Measurements from ENCODE around the gene MINAR2.

MINAR2 gene

GRCh38 chr5:129724647-129725046 lies 23.2 kb upstream of the MINAR2 start:
- Histone ChIP-seq H3K4me1 (ENCODE audit: insufficient read depth, insufficient read length) (no peaks in the 10 kb centered on the region), H3K9me3 (ENCODE audit: insufficient read depth, low read length) (no peaks in the 10 kb centered on the region), H3K27me3 (ENCODE audit: insufficient read depth, insufficient read length) (no peaks in the 10 kb centered on the region), H3K4me3 (ENCODE audit: insufficient read length, low read depth) (no peak overlapping the region), H3K36me3 (ENCODE audit: insufficient read depth, insufficient read length, low read length) (no peaks in the 10 kb centered on the region), H3K9ac (ENCODE audit: insufficient read length, low read depth) (no peak overlapping the region)
- TF ChIP-seq SUZ12 (IDR thresholded peaks at IDR 0.05; ENCODE audit: extremely low read depth, insufficient read depth, insufficient read length): no peak
- TF ChIP-seq YY1 (IDR thresholded peaks at IDR 0.05; ENCODE audit: insufficient read depth, insufficient read length): no peak
- no peak for TF ChIP-seq ZNF274 (IDR thresholded peaks at IDR 0.05; ENCODE audit: low read depth, low read length)
- no peak for DNase-seq (ENCODE audit: low read depth, low spot score)

GRCh38 chr5:129739773-129740172 lies 8.1 kb upstream of the MINAR2 start:
- Histone ChIP-seq H3K9ac (ENCODE audit: insufficient read length, low read depth) (no peak overlapping the region), H3K9me3 (ENCODE audit: insufficient read depth, low read length) (no peaks in the 10 kb centered on the region), H3K27me3 (ENCODE audit: insufficient read depth, insufficient read length) (no peaks in the 10 kb centered on the region), H3K4me1 (ENCODE audit: insufficient read depth, insufficient read length) (no peaks in the 10 kb centered on the region), H3K4me3 (ENCODE audit: insufficient read length, low read depth) (no peak overlapping the region), H3K36me3 (ENCODE audit: insufficient read depth, insufficient read length, low read length) (no peaks in the 10 kb centered on the region)
- TF ChIP-seq SUZ12 (IDR thresholded peaks at IDR 0.05; ENCODE audit: extremely low read depth, insufficient read depth, insufficient read length) (no peak), YY1 (IDR thresholded peaks at IDR 0.05; ENCODE audit: insufficient read depth, insufficient read length) (no peak), ZNF274 (IDR thresholded peaks at IDR 0.05; ENCODE audit: low read depth, low read length) (no peak)
- DNase-seq (ENCODE audit: low read depth, low spot score): no peak

GRCh38 chr5:129743541-129744187 lies 4.2 kb upstream of the MINAR2 start:
- H3K9ac ChIP-seq (ENCODE audit: insufficient read length, low read depth): no peak overlapping the region
- TF ChIP-seq YY1 (IDR thresholded peaks at IDR 0.05; ENCODE audit: insufficient read depth, insufficient read length) (no peak), SUZ12 (IDR thresholded peaks at IDR 0.05; ENCODE audit: extremely low read depth, insufficient read depth, insufficient read length) (no peak), ZNF274 (IDR thresholded peaks at IDR 0.05; ENCODE audit: low read depth, low read length) (no peak)
- no peaks in the 10 kb centered on the region for H3K36me3 ChIP-seq (ENCODE audit: insufficient read depth, insufficient read length, low read length)
- no peak overlapping the region for H3K4me3 ChIP-seq (ENCODE audit: insufficient read length, low read depth)
- H3K9me3 ChIP-seq (ENCODE audit: insufficient read depth, low read length): no peaks in the 10 kb centered on the region
- H3K4me1 ChIP-seq (ENCODE audit: insufficient read depth, insufficient read length): no peaks in the 10 kb centered on the region
- H3K27me3 ChIP-seq (ENCODE audit: insufficient read depth, insufficient read length): no peaks in the 10 kb centered on the region
- DNase-seq (ENCODE audit: low read depth, low spot score): no peak

GRCh38 chr5:129745997-129746396 lies 1.9 kb upstream of the MINAR2 start:
- H3K36me3 ChIP-seq (ENCODE audit: insufficient read depth, insufficient read length, low read length): no peaks in the 10 kb centered on the region
- H3K27me3 ChIP-seq (ENCODE audit: insufficient read depth, insufficient read length): no peaks in the 10 kb centered on the region
- H3K9me3 ChIP-seq (ENCODE audit: insufficient read depth, low read length): no peaks in the 10 kb centered on the region
- DNase-seq (ENCODE audit: low read depth, low spot score): no peak
- H3K4me1 ChIP-seq (ENCODE audit: insufficient read depth, insufficient read length): no peaks in the 10 kb centered on the region
- TF ChIP-seq YY1 (IDR thresholded peaks at IDR 0.05; ENCODE audit: insufficient read depth, insufficient read length) (no peak), ZNF274 (IDR thresholded peaks at IDR 0.05; ENCODE audit: low read depth, low read length) (no peak), SUZ12 (IDR thresholded peaks at IDR 0.05; ENCODE audit: extremely low read depth, insufficient read depth, insufficient read length) (no peak)
- H3K9ac ChIP-seq (ENCODE audit: insufficient read length, low read depth): no peak overlapping the region
- H3K4me3 ChIP-seq (ENCODE audit: insufficient read length, low read depth): no peak overlapping the region

- DNase-seq (ENCODE audit: low read depth, low spot score): no peak
- H3K27me3 ChIP-seq (ENCODE audit: insufficient read depth, insufficient read length): no peaks in the 10 kb centered on the region
- H3K9me3 ChIP-seq (ENCODE audit: insufficient read depth, low read length): no peaks in the 10 kb centered on the region
- no peak overlapping the region for H3K9ac ChIP-seq (ENCODE audit: insufficient read length, low read depth)
- no peaks in the 10 kb centered on the region for H3K4me1 ChIP-seq (ENCODE audit: insufficient read depth, insufficient read length)
- no peak overlapping the region for H3K4me3 ChIP-seq (ENCODE audit: insufficient read length, low read depth)
- H3K36me3 ChIP-seq (ENCODE audit: insufficient read depth, insufficient read length, low read length): no peaks in the 10 kb centered on the region
- TF ChIP-seq YY1 (IDR thresholded peaks at IDR 0.05; ENCODE audit: insufficient read depth, insufficient read length): no peak
Observed at GRCh38 chr5:129746876-129747275, 1.0 kb upstream of the MINAR2 start.

- H3K4me1 ChIP-seq (ENCODE audit: insufficient read depth, insufficient read length): no peaks in the 10 kb centered on the region
- no peak overlapping the region for H3K4me3 ChIP-seq (ENCODE audit: insufficient read length, low read depth)
- no peaks in the 10 kb centered on the region for H3K36me3 ChIP-seq (ENCODE audit: insufficient read depth, insufficient read length, low read length)
- H3K9ac ChIP-seq (ENCODE audit: insufficient read length, low read depth): no peak overlapping the region
- DNase-seq (ENCODE audit: low read depth, low spot score): no peak
- H3K9me3 ChIP-seq (ENCODE audit: insufficient read depth, low read length): no peaks in the 10 kb centered on the region
- H3K27me3 ChIP-seq (ENCODE audit: insufficient read depth, insufficient read length): no peaks in the 10 kb centered on the region
- TF ChIP-seq ZNF274 (IDR thresholded peaks at IDR 0.05; ENCODE audit: low read depth, low read length): no peak
- no peak for TF ChIP-seq SUZ12 (IDR thresholded peaks at IDR 0.05; ENCODE audit: extremely low read depth, insufficient read depth, insufficient read length)
- no peak for TF ChIP-seq YY1 (IDR thresholded peaks at IDR 0.05; ENCODE audit: insufficient read depth, insufficient read length)
Observed at GRCh38 chr5:129748913-129749880, 1.3 kb downstream of the MINAR2 start.

GRCh38 chr5:129760636-129761325 lies 12.9 kb downstream of the MINAR2 start:
- Histone ChIP-seq H3K27me3 (ENCODE audit: insufficient read depth, insufficient read length) (no peaks in the 10 kb centered on the region), H3K36me3 (ENCODE audit: insufficient read depth, insufficient read length, low read length) (no peaks in the 10 kb centered on the region), H3K4me1 (ENCODE audit: insufficient read depth, insufficient read length) (no peaks in the 10 kb centered on the region), H3K9ac (ENCODE audit: insufficient read length, low read depth) (no peak overlapping the region), H3K9me3 (ENCODE audit: insufficient read depth, low read length) (no peaks in the 10 kb centered on the region), H3K4me3 (ENCODE audit: insufficient read length, low read depth) (no peak overlapping the region)
- TF ChIP-seq YY1 (IDR thresholded peaks at IDR 0.05; ENCODE audit: insufficient read depth, insufficient read length) (no peak), ZNF274 (IDR thresholded peaks at IDR 0.05; ENCODE audit: low read depth, low read length) (no peak), SUZ12 (IDR thresholded peaks at IDR 0.05; ENCODE audit: extremely low read depth, insufficient read depth, insufficient read length) (no peak)
- no peak for DNase-seq (ENCODE audit: low read depth, low spot score)

Data from NT2/D1 (cell line).